ENCODE measurements around the gene ARAP2.

DNA sequence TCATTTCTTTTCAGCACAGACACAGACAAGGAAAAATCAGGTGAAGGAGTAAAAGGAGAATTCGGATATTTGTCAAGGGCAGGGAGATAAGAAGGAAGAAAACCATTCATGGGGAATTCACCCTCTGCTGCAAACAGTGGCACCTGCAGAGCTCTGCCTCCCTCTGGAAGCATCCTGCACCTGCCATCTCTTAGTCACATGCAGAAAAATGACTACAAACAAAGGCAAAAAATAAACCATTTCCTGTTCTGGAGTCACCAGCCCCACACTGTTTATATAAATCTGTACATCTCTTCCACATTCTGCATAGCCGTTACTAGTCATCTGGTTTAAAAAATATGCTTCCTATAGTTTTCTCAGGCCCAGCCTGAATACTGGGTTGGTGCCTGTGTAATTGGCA lies 205.3 kb downstream of the ARAP2 start:
- TF ChIP-seq CTCF (conservative IDR thresholded peaks at IDR 0.05; ENCODE audit: low read length) (peak; percentile 43), EZH2phosphoT487 (IDR thresholded peaks at IDR 0.05; ENCODE audit: borderline replicate concordance) (no peak)

Data from Loucy (cell line).